Lung (tissue), 12 donors: ENCODE measurements around the gene FGF14. TPM values are rescaled to one million over a fixed set of nuclear protein-coding genes. Genes with fewer than 3 reads are reported as not detected.

Experiments
- ATAC-seq: fragments of 200-7000 bp; cut with Tn5 transposase; one replicate; pipeline ENCODE4 v1.9.1; 2020; ENCODE audit warnings: moderate number of reproducible peaks; ENCODE audit not compliant: insufficient read depth, low FRiP score
- DNase-seq, 3 donors: peaks; one replicate each; pipeline ENCODE4 v3.0.0-alpha.2; 2013 to 2017
- H3K27ac ChIP-seq, 2 donors: one replicate each; pipeline ENCODE4 v1.5.1; 2013; ENCODE audit warnings: mild to moderate bottlenecking in 2 of 2, moderate library complexity in 2 of 2, control low read depth in 1 of 2, inconsistent platforms in 1 of 2, low read depth in 1 of 2, low read length in 1 of 2
- H3K27me3 ChIP-seq, 3 donors: one replicate each; pipeline ENCODE4 v1.5.1; 2013; ENCODE audit warnings: low read length in 2 of 3; ENCODE audit not compliant: control insufficient read depth in 3 of 3, insufficient read depth in 3 of 3
- H3K36me3 ChIP-seq, 4 donors: one replicate each; pipeline ENCODE4 v1.5.1; 2013; ENCODE audit warnings: low read length in 4 of 4, mild to moderate bottlenecking in 1 of 4, moderate library complexity in 1 of 4; ENCODE audit not compliant: control insufficient read depth in 4 of 4, insufficient read depth in 4 of 4
- H3K4me1 ChIP-seq, 5 donors: one replicate each; pipeline ENCODE4 v1.5.1; 2013; ENCODE audit warnings: low read length in 5 of 5, mild to moderate bottlenecking in 2 of 5, moderate library complexity in 1 of 5; ENCODE audit not compliant: control insufficient read depth in 5 of 5, insufficient read depth in 5 of 5
- H3K4me3 ChIP-seq: one replicate; pipeline ENCODE4 v1.5.1; 2013; ENCODE audit warnings: mild to moderate bottlenecking, control low read depth, moderate library complexity
- H3K9ac ChIP-seq, 2 donors: one replicate each; pipeline ENCODE4 v1.5.1; 2013; ENCODE audit warnings: low read length in 2 of 2, control low read depth in 1 of 2; ENCODE audit not compliant: insufficient read depth in 1 of 2
- H3K9me3 ChIP-seq, 4 donors: one replicate each; pipeline ENCODE4 v1.5.1; 2013; ENCODE audit warnings: low read length in 3 of 4, mild to moderate bottlenecking in 1 of 4, moderate library complexity in 1 of 4; ENCODE audit not compliant: control insufficient read depth in 4 of 4, insufficient read depth in 3 of 4
- WGBS, 2 donors: extraction: QIAGEN DNeasy Blood & Tissue Kit; methylation state at CpG; one replicate each; pipeline ENCODE4 v1.1.7; 2013; 5-methylcytosine and 5-hydroxymethylcytosine counted together
- polyA plus RNA-seq, 2 donors: library from polyadenylated mRNA; stranded (reverse); fragments of 200-250 nt; gene quantifications; one replicate each; pipeline ENCODE4 v1.2.1, GENCODE V29; 2013
- total RNA-seq, 2 donors: library from RNA; depleted of rRNA in 1 of 2; stranded (reverse); fragments of >200 nt in 1 of 2; gene quantifications; one replicate each; pipeline ENCODE4 v1.2.1, GENCODE V29; 2014 to 2021
- TF ChIP-seq, protein P1 (sequence below): IDR thresholded peaks from 2 replicates; pipeline ENCODE4 v1.5.1; 2012; ENCODE audit warnings: mild to moderate bottlenecking; ENCODE audit errors: control extremely low read depth, extremely low read depth
- donor health status: control.
- donor health status: control.
- donor health status: Bipolar disorder and iron deficiency.
- donor health status: healthy.
- donor health status: DM: yes; HTN: yes; CAD: no.

The FGF14 gene
- total and polyA plus RNA-seq, 4 donors, result 0.59 to 12.9 (median 2.3) TPM

GRCh38 chr13:102235689-102236088, 166.2 kb downstream of the FGF14 start:
- peaks cover 0 to 2% (median 0%) of the 10 kb centered on the region in 5 donors for H3K4me1 ChIP-seq
- no peaks in the 10 kb centered on the region for H3K36me3 ChIP-seq
- 32 to 56% methylated on average over 1 of the region's 1 CpG for WGBS, 2 donors
- H3K27me3 ChIP-seq, result no peaks in the 10 kb centered on the region
- TF ChIP-seq, protein P1, sequence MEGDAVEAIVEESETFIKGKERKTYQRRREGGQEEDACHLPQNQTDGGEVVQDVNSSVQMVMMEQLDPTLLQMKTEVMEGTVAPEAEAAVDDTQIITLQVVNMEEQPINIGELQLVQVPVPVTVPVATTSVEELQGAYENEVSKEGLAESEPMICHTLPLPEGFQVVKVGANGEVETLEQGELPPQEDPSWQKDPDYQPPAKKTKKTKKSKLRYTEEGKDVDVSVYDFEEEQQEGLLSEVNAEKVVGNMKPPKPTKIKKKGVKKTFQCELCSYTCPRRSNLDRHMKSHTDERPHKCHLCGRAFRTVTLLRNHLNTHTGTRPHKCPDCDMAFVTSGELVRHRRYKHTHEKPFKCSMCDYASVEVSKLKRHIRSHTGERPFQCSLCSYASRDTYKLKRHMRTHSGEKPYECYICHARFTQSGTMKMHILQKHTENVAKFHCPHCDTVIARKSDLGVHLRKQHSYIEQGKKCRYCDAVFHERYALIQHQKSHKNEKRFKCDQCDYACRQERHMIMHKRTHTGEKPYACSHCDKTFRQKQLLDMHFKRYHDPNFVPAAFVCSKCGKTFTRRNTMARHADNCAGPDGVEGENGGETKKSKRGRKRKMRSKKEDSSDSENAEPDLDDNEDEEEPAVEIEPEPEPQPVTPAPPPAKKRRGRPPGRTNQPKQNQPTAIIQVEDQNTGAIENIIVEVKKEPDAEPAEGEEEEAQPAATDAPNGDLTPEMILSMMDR, result no peak
- DNase-seq (no peak), ATAC-seq (no peak)
- no peaks in the 10 kb centered on the region for H3K9me3 ChIP-seq
- no peak overlapping the region for H3K4me3 ChIP-seq
- no peak overlapping the region for H3K27ac ChIP-seq
- H3K9ac ChIP-seq, result no peak overlapping the region

- H3K4me1 ChIP-seq, result peaks cover 0 to 2% (median 0%) of the 10 kb centered on the region in 5 donors
Observed at GRCh38 chr13:102234618-102235017, 167.2 kb downstream of the FGF14 start.

DNA sequence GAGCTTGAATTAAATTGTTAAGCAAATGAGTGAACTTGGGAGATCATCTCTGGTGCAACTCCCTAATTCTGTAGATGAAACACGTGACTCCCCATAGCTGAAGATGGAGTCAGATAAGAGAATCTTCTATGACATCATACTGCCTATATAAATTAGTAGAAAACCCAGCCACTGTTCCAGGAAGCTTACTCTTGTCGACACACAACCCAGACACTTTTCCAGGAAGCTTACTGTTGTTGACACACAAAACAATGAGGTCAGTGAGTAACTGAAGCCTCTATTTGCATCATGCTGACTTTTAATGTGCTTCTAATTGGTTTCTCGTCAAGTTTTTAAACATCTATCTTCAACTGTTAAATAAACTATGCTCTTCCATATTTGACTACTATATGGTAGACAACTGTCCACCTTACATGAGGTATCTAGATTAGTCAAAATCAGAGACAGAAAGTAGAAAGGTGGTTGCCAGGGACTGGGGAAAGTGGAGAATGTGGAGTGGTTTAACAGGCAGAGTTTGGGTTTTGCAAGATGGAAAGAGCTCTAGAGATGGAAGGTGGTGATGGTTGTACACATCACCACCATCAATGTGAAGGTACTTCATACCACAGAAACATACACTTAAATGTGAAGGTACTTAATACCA, 168.2 kb downstream of the FGF14 start:
- TF ChIP-seq, protein P1, result no peak
- Histone ChIP-seq H3K27ac (no peak overlapping the region), H3K36me3 (no peaks in the 10 kb centered on the region), H3K9ac (no peak overlapping the region), H3K27me3 (no peaks in the 10 kb centered on the region), H3K4me1 (peaks cover 0 to 2% (median 0%) of the 10 kb centered on the region in 5 donors), H3K9me3 (no peaks in the 10 kb centered on the region), H3K4me3 (no peak overlapping the region)
- WGBS, 2 donors, result 62 to 64% methylated on average over 3 of the region's 3 CpGs
- ATAC-seq, result no peak
- DNase-seq, result no peak

More at GRCh38 chr13:102234618-102235017, 167.2 kb downstream of the FGF14 start:
- 89 to 91% methylated on average over 2 of the region's 2 CpGs for WGBS, 2 donors
- H3K27me3 ChIP-seq, result no peaks in the 10 kb centered on the region
- ATAC-seq (no peak), DNase-seq (no peak)
- H3K9ac ChIP-seq, result no peak overlapping the region
- H3K36me3 ChIP-seq, result no peaks in the 10 kb centered on the region
- no peaks in the 10 kb centered on the region for H3K9me3 ChIP-seq
- H3K27ac ChIP-seq, result no peak overlapping the region
- TF ChIP-seq, protein P1, result no peak
- no peak overlapping the region for H3K4me3 ChIP-seq

- Histone ChIP-seq H3K36me3 (no peaks in the 10 kb centered on the region), H3K27me3 (no peaks in the 10 kb centered on the region), H3K4me3 (no peak overlapping the region), H3K9me3 (no peaks in the 10 kb centered on the region), H3K27ac (no peak overlapping the region), H3K9ac (no peak overlapping the region), H3K4me1 (peaks cover 0 to 2% (median 0%) of the 10 kb centered on the region in 5 donors)
- TF ChIP-seq, protein P1, result no peak
- no peak for ATAC-seq
- 42 to 47% methylated on average over 2 of the region's 2 CpGs for WGBS, 2 donors
- no peak for DNase-seq
Observed at GRCh38 chr13:102231479-102231878, 170.4 kb downstream of the FGF14 start.
